ENCODE data around the gene PDIK1L. TPM values are rescaled to one million over a fixed set of nuclear protein-coding genes. Genes with fewer than 3 reads are reported as not detected.

Gene PDIK1L
- total and polyA plus RNA-seq, 9 of the 15 experiments (the other 6 are each of a cell fraction or from before 2014, with no cell fraction given) = 12.8 to 30.2 (median 21.5) TPM

DNA sequence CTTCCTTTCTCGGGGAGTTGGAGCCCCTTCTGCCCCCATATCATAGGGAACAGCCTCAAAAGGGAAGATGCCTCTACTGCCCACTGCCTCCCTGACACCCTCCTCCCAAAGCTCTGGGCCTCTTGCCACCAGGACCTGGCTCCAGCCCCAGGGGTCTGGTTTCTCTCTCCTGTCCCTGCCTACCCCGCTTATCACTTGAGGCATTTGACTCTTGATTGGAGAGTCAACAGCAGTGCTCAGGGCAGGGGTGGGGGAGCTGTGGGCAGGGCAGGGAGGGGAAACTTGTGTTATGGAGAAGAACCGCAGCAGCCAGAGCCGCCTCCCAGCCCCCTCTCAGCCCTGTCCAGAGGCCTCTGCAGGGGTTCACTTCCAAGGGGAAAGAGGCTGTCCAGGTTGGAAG, 44.8 kb upstream of the PDIK1L start (continued):
- TF ChIP-seq, protein P1, sequence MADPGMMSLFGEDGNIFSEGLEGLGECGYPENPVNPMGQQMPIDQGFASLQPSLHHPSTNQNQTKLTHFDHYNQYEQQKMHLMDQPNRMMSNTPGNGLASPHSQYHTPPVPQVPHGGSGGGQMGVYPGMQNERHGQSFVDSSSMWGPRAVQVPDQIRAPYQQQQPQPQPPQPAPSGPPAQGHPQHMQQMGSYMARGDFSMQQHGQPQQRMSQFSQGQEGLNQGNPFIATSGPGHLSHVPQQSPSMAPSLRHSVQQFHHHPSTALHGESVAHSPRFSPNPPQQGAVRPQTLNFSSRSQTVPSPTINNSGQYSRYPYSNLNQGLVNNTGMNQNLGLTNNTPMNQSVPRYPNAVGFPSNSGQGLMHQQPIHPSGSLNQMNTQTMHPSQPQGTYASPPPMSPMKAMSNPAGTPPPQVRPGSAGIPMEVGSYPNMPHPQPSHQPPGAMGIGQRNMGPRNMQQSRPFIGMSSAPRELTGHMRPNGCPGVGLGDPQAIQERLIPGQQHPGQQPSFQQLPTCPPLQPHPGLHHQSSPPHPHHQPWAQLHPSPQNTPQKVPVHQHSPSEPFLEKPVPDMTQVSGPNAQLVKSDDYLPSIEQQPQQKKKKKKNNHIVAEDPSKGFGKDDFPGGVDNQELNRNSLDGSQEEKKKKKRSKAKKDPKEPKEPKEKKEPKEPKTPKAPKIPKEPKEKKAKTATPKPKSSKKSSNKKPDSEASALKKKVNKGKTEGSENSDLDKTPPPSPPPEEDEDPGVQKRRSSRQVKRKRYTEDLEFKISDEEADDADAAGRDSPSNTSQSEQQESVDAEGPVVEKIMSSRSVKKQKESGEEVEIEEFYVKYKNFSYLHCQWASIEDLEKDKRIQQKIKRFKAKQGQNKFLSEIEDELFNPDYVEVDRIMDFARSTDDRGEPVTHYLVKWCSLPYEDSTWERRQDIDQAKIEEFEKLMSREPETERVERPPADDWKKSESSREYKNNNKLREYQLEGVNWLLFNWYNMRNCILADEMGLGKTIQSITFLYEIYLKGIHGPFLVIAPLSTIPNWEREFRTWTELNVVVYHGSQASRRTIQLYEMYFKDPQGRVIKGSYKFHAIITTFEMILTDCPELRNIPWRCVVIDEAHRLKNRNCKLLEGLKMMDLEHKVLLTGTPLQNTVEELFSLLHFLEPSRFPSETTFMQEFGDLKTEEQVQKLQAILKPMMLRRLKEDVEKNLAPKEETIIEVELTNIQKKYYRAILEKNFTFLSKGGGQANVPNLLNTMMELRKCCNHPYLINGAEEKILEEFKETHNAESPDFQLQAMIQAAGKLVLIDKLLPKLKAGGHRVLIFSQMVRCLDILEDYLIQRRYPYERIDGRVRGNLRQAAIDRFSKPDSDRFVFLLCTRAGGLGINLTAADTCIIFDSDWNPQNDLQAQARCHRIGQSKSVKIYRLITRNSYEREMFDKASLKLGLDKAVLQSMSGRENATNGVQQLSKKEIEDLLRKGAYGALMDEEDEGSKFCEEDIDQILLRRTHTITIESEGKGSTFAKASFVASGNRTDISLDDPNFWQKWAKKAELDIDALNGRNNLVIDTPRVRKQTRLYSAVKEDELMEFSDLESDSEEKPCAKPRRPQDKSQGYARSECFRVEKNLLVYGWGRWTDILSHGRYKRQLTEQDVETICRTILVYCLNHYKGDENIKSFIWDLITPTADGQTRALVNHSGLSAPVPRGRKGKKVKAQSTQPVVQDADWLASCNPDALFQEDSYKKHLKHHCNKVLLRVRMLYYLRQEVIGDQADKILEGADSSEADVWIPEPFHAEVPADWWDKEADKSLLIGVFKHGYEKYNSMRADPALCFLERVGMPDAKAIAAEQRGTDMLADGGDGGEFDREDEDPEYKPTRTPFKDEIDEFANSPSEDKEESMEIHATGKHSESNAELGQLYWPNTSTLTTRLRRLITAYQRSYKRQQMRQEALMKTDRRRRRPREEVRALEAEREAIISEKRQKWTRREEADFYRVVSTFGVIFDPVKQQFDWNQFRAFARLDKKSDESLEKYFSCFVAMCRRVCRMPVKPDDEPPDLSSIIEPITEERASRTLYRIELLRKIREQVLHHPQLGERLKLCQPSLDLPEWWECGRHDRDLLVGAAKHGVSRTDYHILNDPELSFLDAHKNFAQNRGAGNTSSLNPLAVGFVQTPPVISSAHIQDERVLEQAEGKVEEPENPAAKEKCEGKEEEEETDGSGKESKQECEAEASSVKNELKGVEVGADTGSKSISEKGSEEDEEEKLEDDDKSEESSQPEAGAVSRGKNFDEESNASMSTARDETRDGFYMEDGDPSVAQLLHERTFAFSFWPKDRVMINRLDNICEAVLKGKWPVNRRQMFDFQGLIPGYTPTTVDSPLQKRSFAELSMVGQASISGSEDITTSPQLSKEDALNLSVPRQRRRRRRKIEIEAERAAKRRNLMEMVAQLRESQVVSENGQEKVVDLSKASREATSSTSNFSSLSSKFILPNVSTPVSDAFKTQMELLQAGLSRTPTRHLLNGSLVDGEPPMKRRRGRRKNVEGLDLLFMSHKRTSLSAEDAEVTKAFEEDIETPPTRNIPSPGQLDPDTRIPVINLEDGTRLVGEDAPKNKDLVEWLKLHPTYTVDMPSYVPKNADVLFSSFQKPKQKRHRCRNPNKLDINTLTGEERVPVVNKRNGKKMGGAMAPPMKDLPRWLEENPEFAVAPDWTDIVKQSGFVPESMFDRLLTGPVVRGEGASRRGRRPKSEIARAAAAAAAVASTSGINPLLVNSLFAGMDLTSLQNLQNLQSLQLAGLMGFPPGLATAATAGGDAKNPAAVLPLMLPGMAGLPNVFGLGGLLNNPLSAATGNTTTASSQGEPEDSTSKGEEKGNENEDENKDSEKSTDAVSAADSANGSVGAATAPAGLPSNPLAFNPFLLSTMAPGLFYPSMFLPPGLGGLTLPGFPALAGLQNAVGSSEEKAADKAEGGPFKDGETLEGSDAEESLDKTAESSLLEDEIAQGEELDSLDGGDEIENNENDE (IDR thresholded peaks at IDR 0.05; ENCODE audit: low read depth, low read length) = no peak
- TF ChIP-seq ZNF785 (CRISPR knock-in tag; IDR thresholded peaks at IDR 0.05) (no peak), GATA2 (CRISPR knock-in tag; IDR thresholded peaks at IDR 0.05) (peak; percentile 14; the same call in 1 of the 2 replicates), NRF1 (conservative IDR thresholded peaks at IDR 0.05 in 1 of 2, IDR thresholded peaks at IDR 0.05 in 1 of 2) (0 out of 4 replicates have a peak, but pooled peaks of 1 of the 2 experiments have one; percentile 8), CTBP1 (IDR thresholded peaks at IDR 0.05; ENCODE audit: borderline replicate concordance) (peak; percentile 10; the same call in 1 of the 2 replicates), SREBF2 (CRISPR knock-in tag; IDR thresholded peaks at IDR 0.05) (no peak), NFIC (IDR thresholded peaks at IDR 0.05) (peak; percentile 42), ZNF589 (CRISPR knock-in tag; IDR thresholded peaks at IDR 0.05; ENCODE audit: low read depth) (no peak), ZNF583 (CRISPR knock-in tag; IDR thresholded peaks at IDR 0.05) (0 out of 2 replicates have a peak, but pooled peaks have one; percentile 28), GATAD2B (IDR thresholded peaks at IDR 0.05; ENCODE audit: borderline replicate concordance) (no peak)
- TF ChIP-seq, protein P2, sequence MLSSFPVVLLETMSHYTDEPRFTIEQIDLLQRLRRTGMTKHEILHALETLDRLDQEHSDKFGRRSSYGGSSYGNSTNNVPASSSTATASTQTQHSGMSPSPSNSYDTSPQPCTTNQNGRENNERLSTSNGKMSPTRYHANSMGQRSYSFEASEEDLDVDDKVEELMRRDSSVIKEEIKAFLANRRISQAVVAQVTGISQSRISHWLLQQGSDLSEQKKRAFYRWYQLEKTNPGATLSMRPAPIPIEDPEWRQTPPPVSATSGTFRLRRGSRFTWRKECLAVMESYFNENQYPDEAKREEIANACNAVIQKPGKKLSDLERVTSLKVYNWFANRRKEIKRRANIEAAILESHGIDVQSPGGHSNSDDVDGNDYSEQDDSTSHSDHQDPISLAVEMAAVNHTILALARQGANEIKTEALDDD (IDR thresholded peaks at IDR 0.05) = 0 out of 2 replicates have a peak, but pooled peaks have one; percentile 12
- TF ChIP-seq, protein P3, sequence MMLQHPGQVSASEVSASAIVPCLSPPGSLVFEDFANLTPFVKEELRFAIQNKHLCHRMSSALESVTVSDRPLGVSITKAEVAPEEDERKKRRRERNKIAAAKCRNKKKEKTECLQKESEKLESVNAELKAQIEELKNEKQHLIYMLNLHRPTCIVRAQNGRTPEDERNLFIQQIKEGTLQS (IDR thresholded peaks at IDR 0.05) = no peak
- TF ChIP-seq, protein P3 (CRISPR knock-in tag; conservative IDR thresholded peaks at IDR 0.05) = no peak
- TF ChIP-seq, protein P4, sequence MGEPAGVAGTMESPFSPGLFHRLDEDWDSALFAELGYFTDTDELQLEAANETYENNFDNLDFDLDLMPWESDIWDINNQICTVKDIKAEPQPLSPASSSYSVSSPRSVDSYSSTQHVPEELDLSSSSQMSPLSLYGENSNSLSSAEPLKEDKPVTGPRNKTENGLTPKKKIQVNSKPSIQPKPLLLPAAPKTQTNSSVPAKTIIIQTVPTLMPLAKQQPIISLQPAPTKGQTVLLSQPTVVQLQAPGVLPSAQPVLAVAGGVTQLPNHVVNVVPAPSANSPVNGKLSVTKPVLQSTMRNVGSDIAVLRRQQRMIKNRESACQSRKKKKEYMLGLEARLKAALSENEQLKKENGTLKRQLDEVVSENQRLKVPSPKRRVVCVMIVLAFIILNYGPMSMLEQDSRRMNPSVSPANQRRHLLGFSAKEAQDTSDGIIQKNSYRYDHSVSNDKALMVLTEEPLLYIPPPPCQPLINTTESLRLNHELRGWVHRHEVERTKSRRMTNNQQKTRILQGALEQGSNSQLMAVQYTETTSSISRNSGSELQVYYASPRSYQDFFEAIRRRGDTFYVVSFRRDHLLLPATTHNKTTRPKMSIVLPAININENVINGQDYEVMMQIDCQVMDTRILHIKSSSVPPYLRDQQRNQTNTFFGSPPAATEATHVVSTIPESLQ (CRISPR knock-in tag; IDR thresholded peaks at IDR 0.05) = 0 out of 2 replicates have a peak, but pooled peaks have one; percentile 60
